Transverse colon (tissue), 3 donors: Measurements from ENCODE around the gene DEFB108B.
"Not testable (repeated sequence)": the region's sequence is repeated elsewhere in the genome, so short reads cannot be mapped to it uniquely, and the experiment has no call there.

Source experiments
- POLR2A ChIP-seq: fragments of 450-650 bp; IDR thresholded peaks from one replicate; pipeline ENCODE4 v1.6.1; 2016; ENCODE audit warnings: antibody characterized with exemption, mild to moderate bottlenecking, moderate library complexity
- TF ChIP-seq, protein P1 (sequence below), 5 experiments: fragments of 200-600 bp in 3 of 5; fragments of 450-650 bp in 2 of 5; sonication (generic) in 3 of 5; IDR thresholded peaks; 1 replicate in 2 of 5; 2 replicates in 3 of 5; pipeline ENCODE4 v1.5.1; 2016 to 2017; ENCODE audit warnings: antibody characterized with exemption in 5 of 5, inconsistent platforms in 3 of 5, mild to moderate bottlenecking in 2 of 5, moderate library complexity in 1 of 5

GRCh38 chr11:71799556-71800128 lies 33.4 kb upstream of the DEFB108B start:
- TF ChIP-seq, protein P1, sequence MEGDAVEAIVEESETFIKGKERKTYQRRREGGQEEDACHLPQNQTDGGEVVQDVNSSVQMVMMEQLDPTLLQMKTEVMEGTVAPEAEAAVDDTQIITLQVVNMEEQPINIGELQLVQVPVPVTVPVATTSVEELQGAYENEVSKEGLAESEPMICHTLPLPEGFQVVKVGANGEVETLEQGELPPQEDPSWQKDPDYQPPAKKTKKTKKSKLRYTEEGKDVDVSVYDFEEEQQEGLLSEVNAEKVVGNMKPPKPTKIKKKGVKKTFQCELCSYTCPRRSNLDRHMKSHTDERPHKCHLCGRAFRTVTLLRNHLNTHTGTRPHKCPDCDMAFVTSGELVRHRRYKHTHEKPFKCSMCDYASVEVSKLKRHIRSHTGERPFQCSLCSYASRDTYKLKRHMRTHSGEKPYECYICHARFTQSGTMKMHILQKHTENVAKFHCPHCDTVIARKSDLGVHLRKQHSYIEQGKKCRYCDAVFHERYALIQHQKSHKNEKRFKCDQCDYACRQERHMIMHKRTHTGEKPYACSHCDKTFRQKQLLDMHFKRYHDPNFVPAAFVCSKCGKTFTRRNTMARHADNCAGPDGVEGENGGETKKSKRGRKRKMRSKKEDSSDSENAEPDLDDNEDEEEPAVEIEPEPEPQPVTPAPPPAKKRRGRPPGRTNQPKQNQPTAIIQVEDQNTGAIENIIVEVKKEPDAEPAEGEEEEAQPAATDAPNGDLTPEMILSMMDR (IDR thresholded peaks at IDR 0.05), result not testable (repeated sequence)
- not testable (repeated sequence) for TF ChIP-seq POLR2A
